D341Med (cell line): ENCODE data around the gene SASH1.
"Not testable (repeated sequence)": the region's sequence is repeated elsewhere in the genome, so short reads cannot be mapped to it uniquely, and the experiment has no call there.

ENCODE experiments used
- DNase-seq: peaks from one replicate; pipeline ENCODE4 v3.0.0; 2012; ENCODE audit warnings: low spot score

Gene SASH1

DNA sequence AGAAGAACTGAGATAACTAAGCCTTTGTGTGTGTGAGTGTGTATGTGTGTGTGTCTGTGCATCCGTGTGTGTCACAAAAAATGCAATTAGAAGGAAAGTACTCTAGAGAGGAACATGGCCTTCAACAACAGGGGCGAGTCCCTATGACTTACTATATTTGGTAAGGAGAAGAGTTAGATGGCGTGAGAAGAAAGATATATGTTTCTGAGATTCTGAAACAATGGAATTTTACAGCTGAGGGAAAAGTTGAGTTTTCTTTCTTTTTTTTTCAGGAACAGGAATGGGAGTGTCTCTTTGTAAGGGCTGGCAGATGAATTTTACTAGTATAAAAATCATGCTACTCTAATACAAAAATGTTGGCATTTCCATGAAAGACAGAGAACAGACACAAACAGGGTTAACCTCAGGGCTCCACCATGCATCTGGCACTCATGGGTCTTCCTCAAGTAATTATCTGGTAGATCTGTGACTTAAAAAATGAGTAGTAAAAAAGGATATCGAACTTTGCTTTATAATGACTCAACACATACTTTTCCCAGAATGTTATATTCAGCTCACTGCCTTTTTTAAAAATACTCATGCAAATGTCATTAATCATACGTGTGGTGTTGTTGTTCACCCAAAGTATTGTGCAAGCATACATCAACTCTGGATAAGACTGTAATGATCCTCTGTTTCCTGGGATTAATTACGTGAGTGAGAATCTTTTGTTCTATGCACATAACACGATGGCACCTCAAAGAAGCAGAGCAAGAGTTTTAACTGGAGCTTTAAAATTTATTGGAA is 12.8 kb upstream of the SASH1 start:
- no peak for DNase-seq

DNA sequence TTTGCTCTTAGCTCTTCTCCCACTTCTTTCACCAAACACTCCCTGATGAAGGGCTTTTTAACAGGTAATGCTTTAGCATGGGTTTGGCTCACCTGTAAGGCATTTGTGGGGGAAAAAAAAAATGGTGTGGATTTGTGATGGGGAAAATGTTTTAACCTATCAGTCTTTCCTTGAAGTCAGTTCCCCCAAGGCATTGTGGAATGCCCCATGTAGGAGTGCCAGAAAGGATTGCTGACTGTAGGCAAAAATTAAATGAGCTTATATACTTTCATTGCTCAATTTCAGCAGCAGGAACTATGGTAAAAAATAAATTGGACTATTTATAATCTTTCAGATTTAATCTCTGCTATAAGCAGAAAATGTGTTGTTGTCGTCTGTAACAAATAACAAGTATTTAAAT is 10.6 kb upstream of the SASH1 start:
- DNase-seq, result no peak

DNA sequence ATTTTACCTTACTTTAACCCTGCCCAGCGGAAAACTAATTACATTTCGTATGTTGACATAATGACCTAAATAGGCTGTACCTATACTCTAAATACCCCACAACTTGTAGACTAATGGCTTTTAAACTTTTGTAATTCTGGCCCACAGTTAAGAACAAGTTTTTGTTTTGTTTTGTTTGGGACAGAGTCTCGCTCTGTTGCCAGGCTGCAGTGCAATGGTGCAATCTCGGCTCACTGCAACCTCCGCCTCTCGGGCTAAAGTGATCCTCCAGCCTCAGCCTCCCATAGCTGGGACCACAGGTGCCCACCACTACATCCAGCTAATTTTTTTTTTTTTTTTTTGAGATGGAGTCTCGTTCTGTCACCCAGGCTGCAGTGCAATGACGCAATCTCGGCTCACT is 5.7 kb upstream of the SASH1 start:
- no peak for DNase-seq

- no peak for DNase-seq
Measured at GRCh38 chr6:148339766-148340165, 2.9 kb upstream of the SASH1 start.

DNA sequence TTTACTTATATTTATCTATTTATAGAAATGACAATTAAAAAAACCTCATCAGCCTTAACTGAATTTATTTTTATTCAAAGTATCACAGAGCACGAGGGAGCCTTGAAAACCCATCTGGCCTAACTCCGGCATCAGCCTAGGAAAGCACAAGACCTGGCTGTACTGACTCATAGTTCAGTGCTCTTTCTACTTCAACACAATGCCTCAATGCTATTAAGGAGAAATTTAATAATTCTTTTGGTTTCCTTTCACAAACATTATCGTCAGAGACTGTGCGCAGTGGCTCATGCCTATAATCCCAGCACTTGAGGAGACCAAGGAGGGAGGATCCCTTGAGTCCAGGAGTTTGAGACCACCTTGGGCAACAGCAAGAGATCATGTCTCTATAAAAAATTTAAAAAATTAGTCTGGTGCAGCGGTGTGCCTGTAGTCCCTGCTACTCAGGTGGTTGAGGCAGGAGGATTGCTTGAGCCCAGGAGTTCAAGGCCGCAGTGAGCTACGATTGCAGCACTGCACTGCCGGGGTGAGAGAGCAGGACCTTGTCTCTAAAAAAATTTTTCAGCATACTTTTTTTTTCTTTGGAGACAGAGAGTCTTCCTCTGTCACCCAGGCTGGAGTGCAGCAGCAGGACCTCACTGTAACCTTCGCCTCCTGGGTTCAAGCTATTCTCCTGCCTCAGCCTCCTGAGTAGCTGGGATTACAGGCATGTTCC is 1.9 kb upstream of the SASH1 start:
- DNase-seq, result no peak

DNA sequence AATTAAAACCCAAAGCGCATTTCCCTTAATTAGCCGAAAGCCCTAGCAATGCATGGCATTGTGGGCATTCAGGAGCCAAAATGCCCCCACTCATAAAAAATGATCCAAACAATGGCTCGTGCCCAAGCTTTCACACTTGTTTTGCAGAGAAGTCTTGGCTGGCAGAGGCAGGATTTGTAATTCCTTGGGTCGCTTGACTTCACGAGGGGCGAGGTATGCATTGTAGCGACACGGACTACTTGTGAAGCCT is 613 bp upstream of the SASH1 start:
- DNase-seq, result no peak

DNA sequence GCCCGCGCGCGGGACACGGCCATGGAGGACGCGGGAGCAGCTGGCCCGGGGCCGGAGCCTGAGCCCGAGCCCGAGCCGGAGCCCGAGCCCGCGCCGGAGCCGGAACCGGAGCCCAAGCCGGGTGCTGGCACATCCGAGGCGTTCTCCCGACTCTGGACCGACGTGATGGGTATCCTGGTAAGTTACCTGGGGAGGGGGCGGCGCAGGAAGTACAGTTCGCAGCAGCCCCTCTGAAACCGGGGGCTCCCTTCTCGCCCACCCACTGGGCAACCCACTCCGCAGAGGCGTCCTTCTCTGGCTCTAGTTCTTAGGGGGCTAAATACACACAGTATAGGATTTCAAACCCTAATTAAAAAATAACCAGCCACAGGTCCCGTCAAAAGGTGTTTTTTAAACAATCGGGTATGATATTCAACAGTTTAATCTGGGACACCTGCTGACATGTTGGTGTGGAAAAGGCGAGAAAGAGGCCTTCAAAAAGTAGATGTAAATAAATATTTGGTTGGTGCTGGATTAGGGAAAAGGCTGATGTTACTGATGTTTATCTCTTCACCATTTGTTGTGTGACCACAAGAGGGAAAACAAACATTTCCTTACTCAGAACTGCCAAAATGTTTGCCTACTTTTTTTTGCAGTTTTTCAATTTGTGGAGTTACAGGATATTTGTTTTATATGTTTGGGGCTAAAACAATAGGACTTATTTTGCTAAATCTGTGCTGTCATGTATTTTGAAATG is 577 bp downstream of the SASH1 start:
- DNase-seq, result no peak

- no peak for DNase-seq
Measured at GRCh38 chr6:148345176-148345575, 2.5 kb downstream of the SASH1 start.

- no peak for DNase-seq
Measured at GRCh38 chr6:148345578-148345977, 2.9 kb downstream of the SASH1 start.

- DNase-seq, result no peak
Measured at GRCh38 chr6:148346681-148347440, 4.2 kb downstream of the SASH1 start.

DNA sequence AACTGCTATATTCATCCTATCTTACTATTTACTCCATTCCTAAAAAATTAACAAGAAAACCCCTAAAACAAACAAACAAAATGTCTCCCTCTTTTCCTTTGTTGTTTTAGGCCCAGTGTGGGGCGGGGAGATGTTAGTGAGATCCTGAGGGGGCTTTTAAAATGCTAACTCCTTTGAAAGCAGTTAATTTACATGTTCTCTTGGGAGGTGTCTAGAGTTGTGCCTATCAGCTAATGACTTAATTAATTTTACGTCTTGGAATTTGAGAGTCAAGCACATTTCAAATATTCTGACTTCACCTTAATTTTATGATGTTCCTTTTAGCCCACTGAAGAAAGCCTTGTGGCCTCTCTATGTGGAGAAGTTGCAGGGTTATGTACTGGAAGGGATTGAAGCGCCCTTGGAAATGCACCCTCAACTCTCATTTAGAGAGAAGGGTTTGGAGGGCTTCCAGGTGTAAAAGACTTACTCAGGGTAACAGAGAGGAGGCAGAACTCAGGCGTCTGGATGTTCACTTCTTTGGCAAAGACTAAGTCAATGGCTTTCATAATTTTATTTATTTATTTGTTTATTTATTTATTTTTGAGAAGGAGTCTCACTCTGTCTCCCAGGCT is 4.9 kb downstream of the SASH1 start:
- no peak for DNase-seq

DNA sequence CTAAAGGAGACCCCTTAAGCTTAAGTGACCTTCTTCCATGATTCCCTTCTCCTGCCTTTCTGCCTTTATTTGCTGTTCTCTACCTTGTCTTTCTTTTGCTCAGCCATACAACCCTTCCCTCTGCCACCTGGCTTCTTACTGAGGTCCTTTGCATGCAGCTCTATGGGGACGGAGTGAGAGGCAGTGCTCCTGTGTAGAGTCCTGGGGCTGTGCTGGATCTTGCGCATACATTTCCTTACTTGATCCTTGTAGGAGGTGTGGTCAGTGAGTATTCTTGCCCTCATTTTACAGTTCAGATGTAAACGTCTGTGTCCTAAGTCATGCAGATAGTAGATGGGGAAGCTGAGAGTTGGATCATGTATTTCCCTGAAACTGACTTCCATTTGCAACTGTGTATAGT is 5.7 kb downstream of the SASH1 start:
- no peak for DNase-seq

- DNase-seq, result no peak
Measured at GRCh38 chr6:148348778-148349177, 6.1 kb downstream of the SASH1 start.

DNA sequence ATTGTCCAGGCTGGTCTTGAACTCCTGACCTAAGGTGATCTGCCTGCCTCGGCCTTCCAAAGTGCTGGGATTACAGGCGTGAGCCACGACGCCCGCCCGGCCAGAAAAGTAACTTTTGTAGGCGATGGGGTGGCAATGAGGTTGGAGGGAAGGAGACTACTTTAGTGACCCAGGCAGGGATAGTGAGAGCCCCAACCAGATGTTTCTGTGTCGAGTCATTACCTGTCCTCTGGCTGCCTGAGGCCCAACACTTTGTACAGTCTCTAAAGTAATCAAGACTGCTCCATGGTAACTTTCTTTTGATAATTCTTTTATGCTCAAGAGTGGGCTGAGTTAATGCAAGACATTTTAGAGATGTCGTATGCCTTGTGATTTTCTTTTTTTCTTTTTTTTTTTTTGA is 6.8 kb downstream of the SASH1 start:
- DNase-seq, result no peak

DNA sequence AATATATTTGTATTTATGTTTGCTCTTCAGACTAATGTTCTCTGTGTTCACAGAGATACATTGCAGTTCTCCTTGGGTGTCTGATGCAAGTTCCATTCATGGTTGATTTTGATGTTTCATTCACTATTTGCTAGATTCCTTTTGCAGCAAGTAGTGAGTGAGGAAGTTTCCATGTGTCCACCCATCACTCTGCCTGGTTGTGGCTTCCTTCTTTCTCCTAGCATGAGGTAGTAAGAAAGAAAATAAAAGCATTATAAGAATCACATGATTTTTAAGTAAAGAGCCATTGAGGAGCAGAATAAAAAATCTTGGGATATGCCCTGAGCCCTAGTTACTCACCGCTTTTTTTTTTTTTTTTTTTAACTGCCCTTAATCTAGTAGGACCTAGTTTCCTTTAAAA is 8.7 kb downstream of the SASH1 start:
- no peak for DNase-seq

DNA sequence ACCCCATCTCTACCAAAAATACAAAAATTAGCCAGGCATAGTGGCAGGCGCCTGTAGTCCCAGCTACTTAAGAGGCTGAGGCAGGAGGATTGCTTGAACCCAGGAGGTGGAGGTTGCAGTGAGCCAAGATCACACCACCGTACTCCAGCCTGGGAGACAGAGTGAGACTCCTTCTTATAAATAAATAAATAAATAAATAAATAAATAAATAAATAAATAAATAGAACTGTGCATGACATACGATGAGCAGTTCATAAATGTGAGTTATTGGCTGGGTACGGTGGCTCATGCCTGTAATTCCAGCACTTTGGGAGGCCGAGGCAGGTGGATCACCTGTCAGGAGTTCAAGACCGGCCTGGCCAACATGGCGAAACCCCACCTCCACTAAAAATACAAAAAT is 9.8 kb downstream of the SASH1 start:
- not testable (repeated sequence) for DNase-seq

DNA sequence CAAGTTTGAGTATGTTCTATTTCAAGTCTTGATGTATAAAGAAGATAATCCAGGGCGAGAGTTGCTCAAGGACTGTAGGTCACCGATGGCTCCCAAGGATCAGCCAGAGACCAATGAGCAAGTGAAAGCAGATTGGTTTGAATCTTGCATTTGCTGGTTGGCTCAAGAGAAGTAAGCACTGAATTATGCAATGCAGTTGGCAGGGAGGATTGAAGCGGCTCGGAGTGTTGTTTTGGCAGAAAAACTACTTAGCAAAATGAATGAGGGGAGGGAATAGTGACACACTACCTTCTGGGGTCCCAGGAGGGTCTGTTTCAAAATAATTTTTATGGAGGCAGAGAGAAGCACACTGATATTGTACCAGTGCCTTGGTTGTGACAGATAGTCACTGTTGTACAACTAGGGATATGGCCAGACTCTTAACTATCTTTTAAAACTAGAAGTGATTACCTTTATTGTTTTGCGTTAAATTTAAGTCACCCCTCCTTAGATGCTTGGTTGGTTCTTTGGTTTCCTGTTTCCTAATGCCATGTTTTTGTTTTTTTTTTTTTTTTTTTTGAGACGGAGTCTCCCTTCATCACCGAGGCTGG is 15.7 kb downstream of the SASH1 start:
- no peak for DNase-seq

GRCh38 chr6:148359228-148359627 is 16.6 kb downstream of the SASH1 start:
- DNase-seq, result no peak

DNA sequence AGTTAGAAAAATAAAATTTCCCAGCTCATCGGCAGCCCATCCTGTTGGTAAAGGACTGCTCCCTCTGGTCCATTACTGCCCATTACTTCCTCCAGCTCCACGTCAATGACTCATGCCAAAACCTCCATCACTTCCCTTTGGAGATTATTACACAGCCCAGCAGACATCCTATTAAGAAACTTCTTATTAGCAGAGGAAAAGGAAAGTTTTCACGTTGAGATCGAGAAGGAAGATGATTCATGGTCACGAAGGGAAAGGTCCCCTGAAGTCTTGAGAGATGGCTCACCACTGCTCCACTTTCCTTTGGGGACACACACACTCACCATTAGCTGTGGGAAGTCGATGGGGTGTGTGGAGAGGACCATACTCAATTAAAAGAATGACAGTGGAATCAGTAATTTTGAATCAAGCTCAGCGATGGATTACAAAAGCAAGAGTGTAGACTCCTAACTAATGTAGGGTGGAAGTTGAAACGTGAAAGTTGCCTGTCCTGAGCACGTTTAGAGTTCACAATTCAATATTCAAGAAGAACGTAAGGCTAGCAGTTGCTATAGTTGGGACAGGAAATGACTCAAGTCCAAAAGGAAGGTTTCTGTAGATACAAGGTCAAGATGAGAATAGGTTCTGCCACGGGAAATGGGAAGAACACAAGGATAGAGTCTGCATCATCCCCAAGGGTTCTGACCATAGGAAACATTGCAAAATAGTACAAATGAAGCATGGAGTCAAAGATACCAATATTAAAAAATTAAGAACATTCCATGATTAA is 21.6 kb downstream of the SASH1 start:
- DNase-seq, result no peak

DNA sequence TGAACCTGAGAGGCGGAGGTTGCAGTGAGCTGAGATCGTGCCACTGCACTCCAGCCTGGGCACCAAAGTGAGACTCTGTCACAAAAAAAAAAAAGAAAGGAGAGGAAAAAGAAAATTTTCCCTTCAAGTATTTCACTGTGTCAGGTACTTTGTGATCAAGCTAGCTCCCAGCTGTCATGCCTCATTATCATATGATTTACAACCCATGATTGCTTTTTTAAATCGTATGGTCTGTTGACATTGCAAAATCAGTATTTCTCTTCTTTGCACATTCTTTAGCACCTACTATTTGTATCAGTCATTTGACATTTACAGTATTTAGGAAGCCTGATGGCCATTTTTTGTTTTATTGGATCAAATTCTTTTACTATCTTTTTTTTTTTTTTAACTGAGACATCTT is 22.4 kb downstream of the SASH1 start:
- DNase-seq, result no peak

GRCh38 chr6:148367411-148368024 is 24.9 kb downstream of the SASH1 start:
- no peak for DNase-seq
